ENCODE results near the gene SH3PXD2A. TPM values are rescaled to one million over a fixed set of nuclear protein-coding genes. Genes with fewer than 3 reads are reported as not detected.

SH3PXD2A gene
- total RNA-seq, 4 donors from 2014 or later = 26.5 to 56.9 (median 33.3) TPM

- peaks cover 0 to 19% (median 0%) of the 10 kb centered on the region in 4 donors for H3K36me3 ChIP-seq
- H3K9me3 ChIP-seq = no peaks in the 10 kb centered on the region
- in situ Hi-C loops (cut with MboI; ENCODE audit: low pct_ligation_motif_present in 1 of 4, low pct_unique_long_range_greater_than_20kb in 1 of 4, low sequenced_read_pairs in 3 of 4) (loop anchor here in 1 of 4 donors (25.0 kb wide), 1 partner anchor 250 kb away; the partner anchor contains the start of gene SH3PXD2A), intact Hi-C loops (cut with DNase I; ENCODE audit: low total_unique reads) (no loop called here)
- no peak for DNase-seq
- peak overlapping the region; percentile 14 to 38 (median 28) for H3K27ac ChIP-seq
- H3K27me3 ChIP-seq = no peaks in the 10 kb centered on the region
- H3K4me3 ChIP-seq = no peak overlapping the region
- TF ChIP-seq CTCF (IDR thresholded peaks at IDR 0.05) (no peak), POLR2A (IDR thresholded peaks at IDR 0.05) (no peak), EP300 (IDR thresholded peaks at IDR 0.05; ENCODE audit: low read depth) (no peak), POLR2AphosphoS5 (IDR thresholded peaks at IDR 0.05) (no peak)
- peaks cover 0 to 25% (median 4%) of the 10 kb centered on the region in 4 donors for H3K4me1 ChIP-seq
- 70 to 82% methylated on average over 5 to 15 of the region's 17 CpGs for WGBS, 2 donors (ENCODE audit: low coverage in 1 of 2)
These were observed 242.7 kb downstream of the SH3PXD2A start for GRCh38 chr10:103612462-103613365.

- intact Hi-C loops (cut with DNase I; ENCODE audit: low total_unique reads) (no loop called here), in situ Hi-C loops (cut with MboI; ENCODE audit: low pct_ligation_motif_present in 1 of 4, low pct_unique_long_range_greater_than_20kb in 1 of 4, low sequenced_read_pairs in 3 of 4) (loop anchor here in 1 of 4 donors (25.0 kb wide), 1 partner anchor 251 kb away; the partner anchor contains the start of gene SH3PXD2A)
- Histone ChIP-seq H3K9me3 (no peaks in the 10 kb centered on the region), H3K4me1 (peaks cover 0 to 11% (median 0%) of the 10 kb centered on the region in 4 donors), H3K36me3 (peaks cover 0 to 19% (median 0%) of the 10 kb centered on the region in 4 donors), H3K27ac (peak overlapping the region in 1 of 4 donors; percentile 9), H3K27me3 (no peaks in the 10 kb centered on the region), H3K4me3 (no peak overlapping the region)
- DNase-seq = no peak
- WGBS, 2 donors (ENCODE audit: low coverage in 1 of 2) = 71 to 100% methylated on average over 1 to 9 of the region's 9 CpGs
- TF ChIP-seq CTCF (IDR thresholded peaks at IDR 0.05) (no peak), POLR2AphosphoS5 (IDR thresholded peaks at IDR 0.05) (no peak), POLR2A (IDR thresholded peaks at IDR 0.05) (no peak), EP300 (IDR thresholded peaks at IDR 0.05; ENCODE audit: low read depth) (no peak)
These were observed 244.4 kb downstream of the SH3PXD2A start for GRCh38 chr10:103610921-103611511.

- peaks cover 0 to 19% (median 0%) of the 10 kb centered on the region in 4 donors for H3K36me3 ChIP-seq
- TF ChIP-seq POLR2AphosphoS5 (IDR thresholded peaks at IDR 0.05) (no peak), EP300 (IDR thresholded peaks at IDR 0.05; ENCODE audit: low read depth) (no peak), POLR2A (IDR thresholded peaks at IDR 0.05) (no peak), CTCF (IDR thresholded peaks at IDR 0.05) (no peak)
- no peaks in the 10 kb centered on the region for H3K9me3 ChIP-seq
- H3K27ac ChIP-seq = no peak overlapping the region
- H3K4me1 ChIP-seq = peaks cover 0 to 7% (median 0%) of the 10 kb centered on the region in 4 donors
- H3K27me3 ChIP-seq = no peaks in the 10 kb centered on the region
- no peak overlapping the region for H3K4me3 ChIP-seq
- intact Hi-C loops (cut with DNase I; ENCODE audit: low total_unique reads) (no loop called here), in situ Hi-C loops (cut with MboI; ENCODE audit: low pct_ligation_motif_present in 1 of 4, low pct_unique_long_range_greater_than_20kb in 1 of 4, low sequenced_read_pairs in 3 of 4) (loop anchor here in 1 of 4 donors (25.0 kb wide), 1 partner anchor 252 kb away; the partner anchor contains the start of gene SH3PXD2A)
- WGBS, 2 donors (ENCODE audit: low coverage in 1 of 2) = 67% methylated on average over 2 of the region's 2 CpGs; no CpG with 5 or more reads in 1 of the 2 donors
- DNase-seq = no peak
These were observed 245.3 kb downstream of the SH3PXD2A start for GRCh38 chr10:103610083-103610472.
